HG02759 (cell line): ENCODE measurements around the gene HOXB1.
"Not testable (repeated sequence)": the region's sequence is repeated elsewhere in the genome, so short reads cannot be mapped to it uniquely, and the experiment has no call there.

Experiments used
- ATAC-seq: cut with Tn5 transposase; IDR thresholded peaks from one replicate; pipeline ENCODE4 v1.9.1; 2021; ENCODE audit warnings: mild to moderate bottlenecking, moderate library complexity; ENCODE audit not compliant: unreplicated experiment

HOXB1 gene

GRCh38 chr17:48544349-48545021 is 13.7 kb upstream of the HOXB1 start:
- ATAC-seq = no peak

DNA sequence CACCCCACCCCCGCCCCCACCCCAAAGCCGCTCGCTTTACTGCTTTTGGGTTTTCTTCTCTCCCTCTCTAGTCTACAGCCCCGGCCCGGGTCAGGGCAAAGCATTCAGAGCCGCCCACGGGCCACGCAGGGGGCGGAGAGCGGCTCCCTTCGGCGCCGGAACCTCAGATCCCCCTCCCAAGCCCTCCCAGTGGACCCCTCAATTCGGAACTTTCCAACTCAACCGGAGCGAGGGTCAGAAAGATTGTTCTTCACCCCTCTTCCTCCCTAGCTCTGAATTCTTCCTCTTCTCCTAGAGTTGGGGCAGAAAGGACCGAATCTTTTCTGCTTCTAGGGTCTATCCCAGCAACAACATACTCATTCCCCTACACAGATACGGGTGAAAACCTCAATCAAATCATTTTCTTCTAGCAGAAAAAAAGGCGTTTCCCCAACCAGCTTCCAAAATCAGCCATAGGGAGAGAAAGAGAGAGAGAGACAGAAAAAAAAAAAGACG is 13.1 kb upstream of the HOXB1 start:
- ATAC-seq = peak; percentile 36

- ATAC-seq = peak; percentile 58
Measured at GRCh38 chr17:48543107-48543853, 12.5 kb upstream of the HOXB1 start.

DNA sequence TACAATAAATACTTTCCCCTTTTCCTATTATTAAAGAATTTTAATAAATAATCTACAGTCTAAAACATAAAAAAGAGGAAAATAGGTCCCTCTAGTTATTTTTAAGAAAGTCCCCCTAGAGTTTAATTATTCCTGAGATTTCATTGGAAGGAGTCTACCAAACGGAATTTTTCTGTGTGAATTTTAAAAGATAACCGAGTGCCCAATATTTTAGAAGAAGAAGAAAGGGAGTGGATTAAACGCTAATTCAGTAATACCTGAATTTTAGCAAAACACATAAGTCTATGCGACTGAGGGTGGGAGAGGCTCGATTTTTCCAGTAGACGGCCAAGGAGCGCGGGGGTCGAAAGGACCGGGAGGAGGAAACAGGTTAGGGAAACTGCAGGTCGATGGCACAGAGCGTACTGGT is 11.9 kb upstream of the HOXB1 start:
- no peak for ATAC-seq

DNA sequence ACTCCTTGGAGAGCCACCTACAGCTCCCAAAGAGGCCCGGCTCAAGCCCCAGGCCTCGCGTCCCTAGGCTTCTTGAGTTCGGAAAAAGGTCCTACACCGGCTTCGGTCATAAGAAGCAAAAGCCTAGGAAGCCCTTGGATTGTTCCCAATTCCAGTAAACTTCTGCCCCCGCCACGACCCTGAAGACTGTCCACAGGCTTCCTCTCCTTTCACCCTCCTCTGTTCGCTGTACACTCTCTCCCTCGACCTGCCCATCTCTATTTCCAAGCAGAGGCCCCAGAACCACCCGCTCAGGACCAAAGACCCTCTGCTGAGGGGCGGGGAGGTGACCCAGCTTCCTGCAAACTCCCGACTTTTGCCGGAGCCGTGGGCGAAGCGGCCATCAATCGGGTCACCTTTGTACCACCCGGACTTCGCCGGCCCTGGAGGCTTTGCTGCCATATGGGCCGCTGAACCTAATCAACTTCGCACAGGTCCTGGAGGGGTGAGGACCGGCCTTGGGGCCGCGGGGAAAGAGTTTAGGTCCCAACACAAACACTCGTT is 11.4 kb upstream of the HOXB1 start:
- no peak for ATAC-seq

DNA sequence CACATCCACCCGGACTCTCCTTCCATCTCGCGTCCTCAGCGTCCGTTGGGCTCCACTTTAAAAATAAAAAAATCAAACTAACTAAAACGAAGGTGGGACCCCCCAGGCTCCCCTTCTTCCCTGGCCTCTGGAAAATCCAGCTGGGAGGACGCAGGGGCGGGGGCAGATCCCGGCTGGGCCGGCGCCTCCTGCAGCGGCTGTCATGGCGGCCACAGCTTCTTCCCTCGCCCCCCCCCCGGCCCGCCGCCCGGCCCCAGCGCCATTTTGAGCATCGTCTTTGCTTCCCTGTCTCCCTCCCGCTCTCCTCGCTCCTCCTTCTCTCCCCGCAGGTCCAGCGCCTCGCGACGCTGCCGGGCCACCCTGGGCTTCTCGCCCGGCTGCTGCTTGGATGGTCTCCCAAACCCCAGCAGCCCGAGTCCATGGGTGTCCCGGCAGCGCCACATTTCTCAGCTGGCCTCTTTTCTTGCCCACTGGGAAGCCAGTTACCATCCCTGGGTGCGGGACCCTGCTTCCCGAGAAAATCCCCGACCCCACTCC is 10.8 kb upstream of the HOXB1 start:
- no peak for ATAC-seq

GRCh38 chr17:48541036-48541576 is 10.3 kb upstream of the HOXB1 start:
- ATAC-seq = no peak

DNA sequence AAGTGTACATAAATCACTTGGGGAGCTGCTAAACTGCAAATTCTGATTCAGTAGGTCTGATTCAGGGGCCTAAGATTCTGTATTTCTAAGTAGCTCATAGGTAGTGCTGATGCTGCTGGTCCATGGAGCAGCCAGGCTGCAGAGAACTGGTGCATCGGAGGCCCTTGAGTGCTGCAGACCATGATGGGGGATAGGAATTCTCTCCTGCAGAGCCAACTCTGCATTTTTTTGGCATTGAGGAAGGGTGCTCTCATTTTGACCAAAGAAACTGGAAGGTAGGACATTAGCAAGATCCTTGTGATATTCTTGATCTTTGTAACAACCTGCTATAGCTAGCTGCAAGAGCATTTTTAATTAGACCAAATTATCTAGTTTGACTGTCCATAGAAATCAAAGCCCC is 9.4 kb upstream of the HOXB1 start:
- no peak for ATAC-seq

GRCh38 chr17:48539177-48539576 is 8.4 kb upstream of the HOXB1 start:
- no peak for ATAC-seq

GRCh38 chr17:48537316-48537715 is 6.5 kb upstream of the HOXB1 start:
- ATAC-seq = no peak

GRCh38 chr17:48535793-48536559 is 5.2 kb upstream of the HOXB1 start:
- ATAC-seq = not testable (repeated sequence)

DNA sequence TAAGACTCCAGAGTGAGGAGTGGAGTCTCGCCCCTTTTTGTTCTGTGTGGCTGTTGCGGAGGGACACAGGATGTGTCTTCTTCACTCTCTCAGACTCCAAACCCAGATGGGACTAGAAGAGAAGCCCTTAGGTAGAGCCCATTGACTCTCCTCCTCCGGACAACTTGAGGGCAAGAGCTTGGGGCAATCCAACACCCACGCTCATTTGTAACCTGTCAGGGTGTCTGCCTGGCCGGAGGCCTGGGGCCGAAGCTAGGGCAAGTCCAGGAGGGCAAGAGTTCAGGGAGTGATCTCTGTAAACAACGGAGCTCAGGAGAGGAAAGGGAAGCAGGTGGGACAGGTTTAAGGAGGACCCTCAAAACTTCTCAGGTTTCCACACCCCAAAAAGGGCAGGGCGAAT is 1.4 kb upstream of the HOXB1 start:
- no peak for ATAC-seq

DNA sequence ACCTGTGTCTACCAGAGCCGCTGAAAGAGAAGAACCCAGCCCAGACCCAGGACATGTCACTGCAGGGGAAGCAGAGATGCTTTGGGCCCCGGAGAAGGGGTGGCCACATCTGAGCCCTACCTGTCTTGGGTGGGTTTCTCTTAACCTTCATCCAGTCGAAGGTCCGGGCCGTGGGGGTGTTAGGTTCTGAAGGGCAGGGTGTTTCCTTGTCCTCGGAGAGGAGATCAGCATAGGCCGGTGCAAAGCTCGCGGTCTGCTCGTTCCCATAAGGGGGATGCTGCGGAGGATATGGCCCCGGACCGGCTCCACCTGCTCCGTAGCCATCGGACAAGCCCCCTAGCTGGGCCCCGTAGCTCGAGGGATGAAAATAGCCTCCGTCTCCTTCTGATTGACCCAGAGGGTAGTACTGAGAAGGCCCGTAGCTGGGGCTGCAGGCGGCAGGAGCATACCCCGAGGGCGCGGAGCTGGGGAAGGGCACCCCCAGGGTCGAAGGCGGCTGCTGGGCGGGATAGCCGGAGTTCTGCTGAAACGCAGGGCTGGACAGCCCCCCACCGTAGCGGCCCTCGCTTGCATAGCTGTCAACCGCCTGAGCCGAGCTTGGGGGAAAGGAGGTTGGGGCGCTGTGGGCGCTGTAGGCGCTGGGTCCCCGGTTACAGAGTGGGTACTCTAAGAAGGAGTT is 464 bp downstream of the HOXB1 start:
- ATAC-seq = no peak

GRCh38 chr17:48529683-48530009 is 1.2 kb downstream of the HOXB1 start:
- no peak for ATAC-seq

DNA sequence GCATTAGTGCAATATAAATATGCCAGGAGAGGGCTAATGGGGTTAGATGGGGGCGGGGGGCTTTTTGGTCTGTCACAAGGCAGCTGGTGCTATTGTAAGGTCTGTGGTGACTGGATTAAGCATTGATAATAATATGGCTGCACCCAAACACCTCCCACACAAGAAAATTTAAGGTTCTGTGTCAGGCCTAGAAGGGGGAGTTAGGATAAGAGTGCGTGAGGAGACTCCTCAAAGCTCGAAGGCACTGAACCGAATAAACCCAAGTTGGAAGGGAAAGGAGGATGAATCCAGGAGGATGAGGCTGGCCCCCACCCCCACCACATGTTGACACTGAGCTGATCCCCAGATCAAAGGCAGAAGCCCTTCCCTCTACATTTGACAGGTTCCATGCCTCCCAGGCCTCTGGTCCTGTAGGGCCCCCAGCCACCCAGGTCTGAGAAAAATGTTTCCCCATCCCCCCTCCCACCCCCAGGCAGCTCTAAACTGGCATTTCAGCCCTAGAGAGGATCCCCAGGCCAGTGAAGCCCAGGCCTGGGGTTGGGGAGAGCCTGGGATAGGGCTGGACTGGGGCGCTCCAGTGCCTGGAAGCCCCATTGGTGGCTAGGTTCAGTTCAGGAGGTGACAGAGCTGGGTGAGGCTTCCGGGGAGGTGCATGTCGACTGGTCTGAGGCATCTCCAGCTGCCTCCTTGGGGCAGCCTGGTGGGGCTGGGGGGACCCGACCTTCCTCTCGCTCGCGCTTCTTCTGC is 1.7 kb downstream of the HOXB1 start:
- ATAC-seq = no peak

GRCh38 chr17:48528153-48528935 is 2.5 kb downstream of the HOXB1 start:
- ATAC-seq = no peak

DNA sequence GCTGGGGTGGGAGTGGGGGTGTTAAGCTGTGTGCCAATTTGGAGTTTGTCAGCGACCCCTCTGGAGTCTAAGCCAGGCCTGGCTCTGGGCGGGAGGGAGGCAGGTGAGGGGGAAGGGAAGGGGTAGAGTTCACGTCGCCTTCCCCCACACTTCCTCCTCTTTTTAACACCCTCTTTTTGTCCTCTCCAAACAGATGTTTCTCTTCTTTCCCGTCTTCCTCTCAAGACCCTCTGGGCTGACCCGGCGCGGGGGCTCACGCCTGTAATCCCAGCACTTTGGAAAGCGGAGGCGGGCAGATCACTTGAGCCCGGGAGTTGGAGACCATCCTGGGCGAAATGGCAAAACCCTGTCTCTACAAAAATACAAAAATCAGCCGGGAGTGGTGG is 3.3 kb downstream of the HOXB1 start:
- ATAC-seq = no peak

DNA sequence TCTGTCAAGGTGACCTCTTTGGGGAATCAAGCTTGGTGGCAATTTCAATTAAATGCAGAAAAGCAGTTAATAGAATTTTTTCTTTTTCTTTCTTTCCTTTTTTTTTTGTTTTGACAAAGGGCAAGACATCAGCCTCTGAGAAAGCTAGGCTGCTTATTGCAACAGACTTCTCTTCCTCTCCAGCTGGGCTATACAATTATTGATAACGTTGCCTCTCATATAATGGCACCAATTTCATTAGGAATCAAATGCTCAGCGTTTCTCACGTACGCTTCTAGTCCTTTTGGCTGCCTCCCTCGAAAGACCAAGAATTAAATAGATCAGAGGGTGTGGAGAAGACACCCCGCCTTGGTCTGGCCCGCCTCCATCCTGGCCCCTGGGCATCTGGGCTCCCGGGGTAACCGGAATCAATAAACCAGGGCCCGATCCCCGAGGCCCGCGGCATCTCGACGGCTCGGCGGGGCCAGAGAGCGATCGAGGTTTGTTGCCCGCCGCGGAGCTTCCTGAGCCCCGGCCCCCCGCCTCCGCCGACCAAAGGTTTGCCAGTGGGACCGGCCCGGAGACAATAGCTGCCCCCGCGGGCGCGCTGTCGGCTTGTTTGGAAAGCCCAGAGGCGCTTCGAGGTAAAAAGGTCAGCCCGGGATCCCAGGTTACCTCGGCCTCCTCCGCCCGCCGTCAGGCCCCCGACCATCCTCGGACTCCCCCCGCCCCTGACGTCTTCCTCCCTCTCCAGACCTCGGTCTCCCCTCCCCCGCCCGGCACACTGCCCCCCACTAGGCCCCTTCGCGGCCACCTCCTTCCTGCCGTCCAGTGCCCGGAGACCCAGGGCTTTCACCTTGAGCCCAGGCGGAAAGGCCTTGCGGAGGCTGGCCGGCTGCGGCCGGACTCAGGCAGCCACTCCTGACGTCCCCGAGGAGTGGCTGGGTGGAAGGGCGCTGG is 3.9 kb downstream of the HOXB1 start:
- no peak for ATAC-seq
